MM.1S (cell line): ENCODE results near the gene ELOF1.

Experiments used
- EZH2 ChIP-seq: fragments of 300-600 bp; sonication (generic); optimal IDR thresholded peaks from 2 replicates; pipeline ENCODE3; 2017; ENCODE audit warnings: low read depth, mild to moderate bottlenecking, antibody characterized with exemption, low read length, mixed read lengths
- TF ChIP-seq, protein P1 (sequence below): fragments of 300-600 bp; sonication (generic); IDR thresholded peaks from 2 replicates; pipeline ENCODE4 v1.5.1; 2016; ENCODE audit warnings: antibody characterized with exemption, low read length, mixed read lengths

DNA sequence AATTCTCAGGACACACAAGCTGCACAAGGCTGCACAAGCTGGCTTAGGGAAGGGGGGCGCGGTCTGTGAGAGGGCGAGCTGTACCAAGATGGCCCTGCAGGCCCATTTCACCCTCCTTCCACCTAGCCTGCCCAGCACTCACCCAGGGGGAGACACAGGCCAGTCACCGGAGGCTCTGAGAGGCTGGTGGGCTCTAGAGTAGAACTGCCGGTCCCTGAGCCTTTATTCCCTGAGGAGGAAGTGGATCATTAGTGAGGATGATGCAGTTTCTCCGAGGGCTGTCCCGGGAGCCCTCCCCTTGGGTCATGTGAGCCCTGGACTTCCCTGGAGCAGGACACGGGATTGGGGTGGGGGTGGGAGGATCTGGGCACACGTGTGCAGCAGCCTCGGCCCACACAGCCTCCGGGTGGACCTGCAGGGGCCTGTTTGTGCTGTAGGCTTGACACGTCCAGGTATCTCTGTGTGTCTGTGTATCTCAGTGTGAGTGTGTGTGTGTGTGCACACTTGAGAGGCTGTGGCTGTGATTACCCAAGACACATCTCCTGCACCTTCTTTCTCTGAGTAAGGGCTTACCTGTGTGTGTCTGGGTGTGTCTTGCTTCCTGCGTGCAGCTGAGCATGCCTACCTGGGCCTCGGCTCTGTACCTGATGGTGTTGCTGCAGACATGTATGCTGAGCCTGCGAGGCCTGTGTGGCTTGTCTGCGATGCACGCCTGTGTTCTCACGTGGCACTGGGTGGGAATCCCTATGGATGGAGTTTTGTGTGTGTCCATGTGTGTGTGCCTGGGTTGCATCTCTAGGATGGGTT lies 18.6 kb upstream of the ELOF1 start, which contains the start of gene ACP5:
- TF ChIP-seq, protein P1, sequence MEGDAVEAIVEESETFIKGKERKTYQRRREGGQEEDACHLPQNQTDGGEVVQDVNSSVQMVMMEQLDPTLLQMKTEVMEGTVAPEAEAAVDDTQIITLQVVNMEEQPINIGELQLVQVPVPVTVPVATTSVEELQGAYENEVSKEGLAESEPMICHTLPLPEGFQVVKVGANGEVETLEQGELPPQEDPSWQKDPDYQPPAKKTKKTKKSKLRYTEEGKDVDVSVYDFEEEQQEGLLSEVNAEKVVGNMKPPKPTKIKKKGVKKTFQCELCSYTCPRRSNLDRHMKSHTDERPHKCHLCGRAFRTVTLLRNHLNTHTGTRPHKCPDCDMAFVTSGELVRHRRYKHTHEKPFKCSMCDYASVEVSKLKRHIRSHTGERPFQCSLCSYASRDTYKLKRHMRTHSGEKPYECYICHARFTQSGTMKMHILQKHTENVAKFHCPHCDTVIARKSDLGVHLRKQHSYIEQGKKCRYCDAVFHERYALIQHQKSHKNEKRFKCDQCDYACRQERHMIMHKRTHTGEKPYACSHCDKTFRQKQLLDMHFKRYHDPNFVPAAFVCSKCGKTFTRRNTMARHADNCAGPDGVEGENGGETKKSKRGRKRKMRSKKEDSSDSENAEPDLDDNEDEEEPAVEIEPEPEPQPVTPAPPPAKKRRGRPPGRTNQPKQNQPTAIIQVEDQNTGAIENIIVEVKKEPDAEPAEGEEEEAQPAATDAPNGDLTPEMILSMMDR = no peak
- no peak for TF ChIP-seq EZH2
